RWPE2 (cell line): ENCODE measurements around the gene INTS13.
"Not testable (repeated sequence)": the region's sequence is repeated elsewhere in the genome, so short reads cannot be mapped to it uniquely, and the experiment has no call there.

ENCODE experiments used
- ATAC-seq: fragments of 200-7000 bp; cut with Tn5 transposase; 3 replicates; pipeline ENCODE4 v1.9.1; 2021; ENCODE audit warnings: low read depth
- DNase-seq: peaks from one replicate; pipeline ENCODE4 v3.0.0-alpha.2; 2020; ENCODE audit warnings: low spot score
- H3K27ac ChIP-seq: fragments of 450-650 bp; 2 replicates; pipeline ENCODE4 v1.5.1; 2017; ENCODE audit warnings: mild to moderate bottlenecking; ENCODE audit not compliant: poor library complexity, severe bottlenecking
- H3K27me3 ChIP-seq: fragments of 250-450 bp; sonication (Bioruptor Pico); 2 replicates; pipeline ENCODE4 v1.5.1; 2021; ENCODE audit warnings: mild to moderate bottlenecking, moderate library complexity; ENCODE audit not compliant: insufficient read depth, poor library complexity, severe bottlenecking
- H3K36me3 ChIP-seq: fragments of 250-450 bp; sonication (Bioruptor Pico); 2 replicates; pipeline ENCODE4 v1.5.1; 2020; ENCODE audit warnings: low read depth, mild to moderate bottlenecking, moderate library complexity
- H3K4me1 ChIP-seq: fragments of 250-450 bp; sonication (Bioruptor Pico); 2 replicates; pipeline ENCODE4 v1.5.1; 2021; ENCODE audit warnings: mild to moderate bottlenecking, moderate library complexity; ENCODE audit not compliant: insufficient read depth, poor library complexity, severe bottlenecking
- H3K4me3 ChIP-seq: fragments of 250-450 bp; sonication (Bioruptor Pico); 2 replicates; pipeline ENCODE4 v1.5.1; 2021; ENCODE audit warnings: mild to moderate bottlenecking, moderate library complexity; ENCODE audit not compliant: severe bottlenecking
- H3K9me3 ChIP-seq: fragments of 250-450 bp; sonication (Bioruptor Pico); 2 replicates; pipeline ENCODE4 v1.5.1; 2021; ENCODE audit warnings: mild to moderate bottlenecking, moderate library complexity; ENCODE audit not compliant: severe bottlenecking
- CTCF ChIP-seq: fragments of 450-650 bp; IDR thresholded peaks from one replicate; pipeline ENCODE4 v1.5.1; 2017; ENCODE audit warnings: mild to moderate bottlenecking, moderate library complexity; ENCODE audit not compliant: poor library complexity, severe bottlenecking

INTS13 gene

GRCh38 chr12:26971963-26972362, 34.2 kb upstream of the INTS13 start:
- DNase-seq = no peak
- Histone ChIP-seq H3K9me3 (no peaks in the 10 kb centered on the region), H3K36me3 (peaks cover 7% of the 10 kb centered on the region), H3K4me1 (no peaks in the 10 kb centered on the region), H3K27ac (no peak overlapping the region), H3K27me3 (no peaks in the 10 kb centered on the region), H3K4me3 (no peak overlapping the region)
- no peak for TF ChIP-seq CTCF
- no peak for ATAC-seq

DNA sequence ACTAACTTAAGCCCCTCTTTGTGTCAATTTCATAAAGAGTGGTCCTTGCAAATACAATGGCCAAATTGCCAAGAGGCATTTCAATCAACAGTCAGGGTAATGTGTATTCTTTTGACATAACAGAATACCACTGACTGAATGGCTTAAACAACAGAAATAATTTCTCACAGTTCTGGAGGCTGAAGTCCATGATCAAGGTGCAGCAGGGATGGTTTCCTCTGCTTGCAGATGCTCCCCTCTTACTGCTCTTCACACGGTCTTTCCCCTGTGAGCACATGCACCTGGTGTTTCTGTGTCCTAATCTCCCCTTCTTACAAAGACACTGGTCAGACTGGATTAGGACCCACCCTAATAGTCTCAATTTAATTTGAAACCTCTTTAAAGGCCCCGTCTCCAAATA, 32.4 kb upstream of the INTS13 start:
- no peak for ATAC-seq
- Histone ChIP-seq H3K36me3 (peaks cover 7% of the 10 kb centered on the region), H3K27me3 (no peaks in the 10 kb centered on the region), H3K4me1 (no peaks in the 10 kb centered on the region), H3K27ac (no peak overlapping the region), H3K4me3 (no peak overlapping the region), H3K9me3 (no peaks in the 10 kb centered on the region)
- TF ChIP-seq CTCF = no peak
- DNase-seq = no peak

DNA sequence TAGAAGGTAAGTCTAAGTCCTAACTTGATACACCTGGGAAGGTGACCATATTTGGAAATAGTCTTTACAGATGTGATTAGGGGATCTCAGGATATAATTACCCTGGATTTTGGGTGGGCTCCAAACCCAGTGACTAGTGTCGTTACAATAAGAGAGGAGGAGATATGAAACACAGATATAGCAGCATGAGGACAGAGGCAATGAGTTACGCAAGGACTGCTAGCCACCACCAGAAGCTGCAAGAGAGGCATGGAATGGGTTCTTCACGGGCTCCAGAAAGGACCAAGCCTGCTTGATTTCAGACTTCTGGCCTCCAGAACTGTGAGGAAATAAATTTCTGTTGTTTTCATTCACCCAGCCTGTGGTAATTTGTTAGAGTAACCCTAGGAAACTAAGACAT, 29.1 kb upstream of the INTS13 start:
- Histone ChIP-seq H3K4me3 (no peak overlapping the region), H3K9me3 (no peaks in the 10 kb centered on the region), H3K36me3 (peaks cover 5% of the 10 kb centered on the region; the same call in 1 of the 2 replicates), H3K27me3 (no peaks in the 10 kb centered on the region), H3K27ac (no peak overlapping the region), H3K4me1 (no peaks in the 10 kb centered on the region)
- ATAC-seq = no peak
- no peak for TF ChIP-seq CTCF
- no peak for DNase-seq

DNA sequence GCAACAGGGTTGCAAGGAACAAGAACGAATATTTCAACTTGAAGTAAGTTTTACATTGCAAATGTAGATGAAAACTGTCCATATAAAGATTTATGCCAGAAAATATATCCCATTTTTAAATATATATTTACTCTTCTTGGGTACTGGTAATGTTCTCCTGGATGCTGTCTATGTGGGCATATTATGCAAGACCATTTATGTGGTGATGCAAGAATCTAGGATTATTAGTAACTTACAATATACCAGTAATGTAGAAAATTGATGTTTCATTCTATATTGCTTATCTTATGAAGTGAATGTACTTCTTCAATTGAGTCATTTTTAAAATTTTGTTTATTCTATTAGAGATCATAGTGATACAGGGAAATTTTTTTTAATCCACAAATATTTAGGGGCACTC, 25.6 kb upstream of the INTS13 start:
- no peak for ATAC-seq
- H3K9me3 ChIP-seq = no peaks in the 10 kb centered on the region
- no peaks in the 10 kb centered on the region for H3K36me3 ChIP-seq
- H3K4me3 ChIP-seq = no peak overlapping the region
- no peaks in the 10 kb centered on the region for H3K4me1 ChIP-seq
- TF ChIP-seq CTCF = no peak
- no peak overlapping the region for H3K27ac ChIP-seq
- no peaks in the 10 kb centered on the region for H3K27me3 ChIP-seq
- no peak for DNase-seq

GRCh38 chr12:26961803-26962202, 24.0 kb upstream of the INTS13 start:
- Histone ChIP-seq H3K27ac (no peak overlapping the region), H3K27me3 (no peaks in the 10 kb centered on the region), H3K36me3 (peaks cover 10% of the 10 kb centered on the region), H3K4me1 (no peaks in the 10 kb centered on the region), H3K4me3 (no peak overlapping the region), H3K9me3 (no peaks in the 10 kb centered on the region)
- DNase-seq = no peak
- no peak for ATAC-seq
- TF ChIP-seq CTCF = no peak

- not testable (repeated sequence) for H3K9me3 ChIP-seq, H3K27me3 ChIP-seq, ATAC-seq, H3K4me3 ChIP-seq, DNase-seq, H3K4me1 ChIP-seq, H3K27ac ChIP-seq
- H3K36me3 ChIP-seq = peaks cover 12% of the 10 kb centered on the region
These were observed 23.6 kb upstream of the INTS13 start for GRCh38 chr12:26961391-26961790.
